Fibroblast of lung (primary cell): ENCODE data around the gene ALKBH8. TPM values are rescaled to one million over a fixed set of nuclear protein-coding genes. Genes with fewer than 3 reads are reported as not detected.
"Not testable (repeated sequence)": the region's sequence is repeated elsewhere in the genome, so short reads cannot be mapped to it uniquely, and the experiment has no call there.

Experiments used
- DNase-seq, 2 donors: peaks; one replicate each; pipeline versions ENCODE4 v3.0.0 to v3.0.0-alpha.2; 2010; ENCODE audit warnings: low read depth in 2 of 2
- H2AFZ ChIP-seq: 2 replicates; pipeline ENCODE4 v1.5.1; 2012; ENCODE audit warnings: low read length, control low read depth, inconsistent platforms
- H3K27ac ChIP-seq: 2 replicates; pipeline ENCODE4 v1.5.1; 2011; ENCODE audit warnings: low read length, control low read depth; ENCODE audit not compliant: insufficient read depth
- H3K27me3 ChIP-seq: 2 replicates; pipeline ENCODE4 v1.5.1; 2011; ENCODE audit warnings: mild to moderate bottlenecking, low read length; ENCODE audit not compliant: control insufficient read depth, insufficient read depth
- H3K36me3 ChIP-seq: 2 replicates; pipeline ENCODE4 v1.5.1; 2011; ENCODE audit warnings: low read length; ENCODE audit not compliant: control insufficient read depth, insufficient read depth
- H3K4me1 ChIP-seq: 2 replicates; pipeline ENCODE4 v1.5.1; 2011; ENCODE audit warnings: low read length; ENCODE audit not compliant: control insufficient read depth, insufficient read depth; ENCODE audit errors: extremely low read depth
- H3K4me2 ChIP-seq: 2 replicates; pipeline ENCODE4 v1.5.1; 2011; ENCODE audit warnings: low read length, control low read depth; ENCODE audit not compliant: insufficient read depth; ENCODE audit errors: extremely low read depth
- H3K4me3 ChIP-seq, 4 experiments: fragments of 200-600 bp in 1 of 4; sonication (generic) in 1 of 4; replicated peaks in 1 of 4; 2 replicates each; pipeline ENCODE4 v1.5.1; 2011 to 2016; ENCODE audit warnings: low read length in 4 of 4, low read depth in 3 of 4, mild to moderate bottlenecking in 3 of 4, control low read depth in 2 of 4, inconsistent platforms in 1 of 4, mixed read lengths in 1 of 4; ENCODE audit not compliant: insufficient read depth in 1 of 4; ENCODE audit errors: control extremely low read depth in 1 of 4
- H3K79me2 ChIP-seq: 2 replicates; pipeline ENCODE4 v1.5.1; 2012; ENCODE audit warnings: mild to moderate bottlenecking, low read length, inconsistent platforms; ENCODE audit not compliant: control insufficient read depth, insufficient read depth
- H3K9ac ChIP-seq: 2 replicates; pipeline ENCODE4 v1.5.1; 2011; ENCODE audit warnings: mild to moderate bottlenecking, low read length, control low read depth; ENCODE audit not compliant: insufficient read depth
- H3K9me3 ChIP-seq: 2 replicates; pipeline ENCODE4 v1.5.1; 2012; ENCODE audit warnings: low read depth, low read length; ENCODE audit not compliant: control insufficient read depth, insufficient read depth
- H4K20me1 ChIP-seq: 2 replicates; pipeline ENCODE4 v1.5.1; 2011; ENCODE audit warnings: low read length; ENCODE audit not compliant: control insufficient read depth, insufficient read depth; ENCODE audit errors: extremely low read depth
- EZH2 ChIP-seq: IDR thresholded peaks from 2 replicates; pipeline ENCODE4 v1.5.1; 2012; ENCODE audit warnings: low read length, control low read depth, mild to moderate bottlenecking; ENCODE audit errors: missing control alignments
- polyA plus RNA-seq, 2 donors: library from polyadenylated mRNA; depleted of rRNA in 1 of 2; stranded (reverse) in 1 of 2; unstranded in 1 of 2; fragments of >200 nt; gene quantifications; 2 replicates each; pipeline ENCODE4 v1.2.1, GENCODE V29; 2011 to 2012; ENCODE audit warnings: missing spikeins in 1 of 2
- total RNA-seq: library from RNA; depleted of rRNA; stranded (reverse); fragments of >200 nt; gene quantifications from 2 replicates; pipeline ENCODE4 v1.2.1, GENCODE V29; 2014
- TF ChIP-seq, protein P1 (sequence below), 2 donors: IDR thresholded peaks in 1 of 2; conservative IDR thresholded peaks in 1 of 2; 1 replicate in 1 of 2; 2 replicates in 1 of 2; pipeline ENCODE4 v1.5.1; 2011 to 2012; ENCODE audit warnings: low read length in 2 of 2, control low read depth in 1 of 2, inconsistent platforms in 1 of 2, low read depth in 1 of 2, mild to moderate bottlenecking in 1 of 2

Gene ALKBH8
- total and polyA plus RNA-seq, 2 donors (not counting 1 experiment from before 2014, with no cell fraction given): 8.6 to 11.7 TPM

DNA sequence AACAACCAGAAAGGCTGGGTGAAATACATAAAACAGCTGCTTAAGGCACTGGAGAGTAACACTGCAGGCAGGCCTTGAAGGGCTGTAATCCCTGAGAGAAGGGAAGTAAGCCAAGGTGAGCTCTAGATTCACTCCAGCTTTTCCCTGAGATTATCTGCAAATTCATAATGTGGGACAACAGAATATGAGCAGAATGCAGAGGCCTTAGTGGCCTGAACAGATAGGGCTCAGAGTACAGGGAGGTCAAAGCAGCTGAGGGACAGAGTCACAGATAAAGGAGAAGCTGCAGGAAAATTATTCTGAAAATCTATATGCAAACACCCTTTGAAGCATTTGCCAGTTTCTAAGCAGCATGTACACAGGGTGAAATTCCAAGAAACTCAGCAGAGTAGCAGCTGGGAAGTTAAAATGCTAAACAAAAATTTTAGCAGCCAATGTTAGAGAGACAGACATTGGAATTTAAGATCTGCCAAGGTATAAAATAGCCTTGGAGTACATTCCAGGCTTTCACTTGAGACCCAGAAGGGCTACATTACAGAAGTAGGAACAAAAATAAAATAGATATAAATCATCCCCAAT lies 59.8 kb downstream of the ALKBH8 start:
- no peaks in the 10 kb centered on the region for H3K27me3 ChIP-seq
- no peak for DNase-seq
- H3K4me1 ChIP-seq: no peaks in the 10 kb centered on the region
- no peak overlapping the region for H3K27ac ChIP-seq
- no peaks in the 10 kb centered on the region for H3K9me3 ChIP-seq
- no peaks in the 10 kb centered on the region for H4K20me1 ChIP-seq
- no peak overlapping the region for H3K4me3 ChIP-seq
- H3K9ac ChIP-seq: no peak overlapping the region
- no peak for TF ChIP-seq EZH2
- TF ChIP-seq, protein P1, sequence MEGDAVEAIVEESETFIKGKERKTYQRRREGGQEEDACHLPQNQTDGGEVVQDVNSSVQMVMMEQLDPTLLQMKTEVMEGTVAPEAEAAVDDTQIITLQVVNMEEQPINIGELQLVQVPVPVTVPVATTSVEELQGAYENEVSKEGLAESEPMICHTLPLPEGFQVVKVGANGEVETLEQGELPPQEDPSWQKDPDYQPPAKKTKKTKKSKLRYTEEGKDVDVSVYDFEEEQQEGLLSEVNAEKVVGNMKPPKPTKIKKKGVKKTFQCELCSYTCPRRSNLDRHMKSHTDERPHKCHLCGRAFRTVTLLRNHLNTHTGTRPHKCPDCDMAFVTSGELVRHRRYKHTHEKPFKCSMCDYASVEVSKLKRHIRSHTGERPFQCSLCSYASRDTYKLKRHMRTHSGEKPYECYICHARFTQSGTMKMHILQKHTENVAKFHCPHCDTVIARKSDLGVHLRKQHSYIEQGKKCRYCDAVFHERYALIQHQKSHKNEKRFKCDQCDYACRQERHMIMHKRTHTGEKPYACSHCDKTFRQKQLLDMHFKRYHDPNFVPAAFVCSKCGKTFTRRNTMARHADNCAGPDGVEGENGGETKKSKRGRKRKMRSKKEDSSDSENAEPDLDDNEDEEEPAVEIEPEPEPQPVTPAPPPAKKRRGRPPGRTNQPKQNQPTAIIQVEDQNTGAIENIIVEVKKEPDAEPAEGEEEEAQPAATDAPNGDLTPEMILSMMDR (conservative IDR thresholded peaks at IDR 0.05 in 1 of 2, IDR thresholded peaks at IDR 0.05 in 1 of 2; ENCODE audit: low read depth in 1 of 2, low read length in 2 of 2): no peak
- H3K79me2 ChIP-seq: no peaks in the 10 kb centered on the region
- no peak overlapping the region for H2AFZ ChIP-seq
- no peak overlapping the region for H3K4me2 ChIP-seq
- H3K36me3 ChIP-seq: no peaks in the 10 kb centered on the region

GRCh38 chr11:107504981-107505380 lies 60.6 kb downstream of the ALKBH8 start:
- H3K9ac ChIP-seq: no peak overlapping the region
- no peak overlapping the region for H3K4me2 ChIP-seq
- no peaks in the 10 kb centered on the region for H3K9me3 ChIP-seq
- no peaks in the 10 kb centered on the region for H4K20me1 ChIP-seq
- TF ChIP-seq, protein P1 (conservative IDR thresholded peaks at IDR 0.05 in 1 of 2, IDR thresholded peaks at IDR 0.05 in 1 of 2; ENCODE audit: low read depth in 1 of 2, low read length in 2 of 2): no peak
- TF ChIP-seq EZH2: no peak
- H3K79me2 ChIP-seq: no peaks in the 10 kb centered on the region
- H3K4me3 ChIP-seq: no peak overlapping the region
- no peaks in the 10 kb centered on the region for H3K36me3 ChIP-seq
- no peak overlapping the region for H2AFZ ChIP-seq
- no peak overlapping the region for H3K27ac ChIP-seq
- H3K27me3 ChIP-seq: no peaks in the 10 kb centered on the region
- H3K4me1 ChIP-seq: no peaks in the 10 kb centered on the region
- no peak for DNase-seq

DNA sequence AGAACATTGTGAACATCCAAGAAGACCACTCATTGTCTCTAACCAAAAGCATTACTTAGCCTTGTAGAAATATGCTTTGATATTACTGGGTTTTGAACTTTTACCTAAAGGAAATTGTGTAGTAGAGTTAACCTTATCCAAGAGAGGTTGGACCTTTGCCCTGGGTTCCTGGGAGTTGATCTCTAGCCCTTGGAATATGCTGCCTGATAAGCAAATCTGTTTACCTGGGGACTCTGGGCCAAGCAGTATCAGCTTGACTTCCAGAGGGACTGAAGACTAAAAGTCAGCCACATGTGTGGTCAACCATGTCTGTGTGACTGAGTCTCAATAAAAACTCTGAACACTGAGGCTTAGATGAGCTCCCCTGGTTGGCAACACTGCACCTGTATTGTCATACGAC lies 63.8 kb downstream of the ALKBH8 start:
- Histone ChIP-seq H3K27ac (no peak overlapping the region), H3K27me3 (no peaks in the 10 kb centered on the region), H3K4me2 (no peak overlapping the region), H3K79me2 (no peaks in the 10 kb centered on the region), H4K20me1 (no peaks in the 10 kb centered on the region), H3K4me3 (no peak overlapping the region), H3K9ac (no peak overlapping the region), H3K9me3 (no peaks in the 10 kb centered on the region), H3K4me1 (no peaks in the 10 kb centered on the region), H3K36me3 (no peaks in the 10 kb centered on the region), H2AFZ (no peak overlapping the region)
- TF ChIP-seq, protein P1 (conservative IDR thresholded peaks at IDR 0.05 in 1 of 2, IDR thresholded peaks at IDR 0.05 in 1 of 2; ENCODE audit: low read depth in 1 of 2, low read length in 2 of 2): no peak
- TF ChIP-seq EZH2: no peak
- no peak for DNase-seq

DNA sequence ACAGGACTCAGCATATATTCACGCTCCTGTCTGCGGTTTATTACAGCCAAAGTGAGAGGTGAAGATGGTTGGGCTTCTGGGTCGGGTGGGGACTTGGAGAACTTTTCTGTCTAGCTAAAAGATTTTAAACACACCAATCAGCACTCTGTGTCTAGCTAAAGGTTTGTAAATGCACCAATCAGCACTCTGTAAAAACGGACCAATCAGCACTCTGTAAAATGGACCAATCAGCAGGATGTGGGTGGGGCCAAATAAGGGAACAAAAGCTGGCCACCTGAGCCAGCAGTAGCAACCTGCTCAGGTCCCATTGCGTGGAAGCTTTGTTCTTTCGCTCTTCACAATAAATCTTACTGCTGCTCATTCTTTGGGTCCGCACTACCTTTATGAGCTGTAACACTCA lies 68.2 kb downstream of the ALKBH8 start:
- H3K9ac ChIP-seq, H4K20me1 ChIP-seq, H3K9me3 ChIP-seq, H3K27me3 ChIP-seq, H3K79me2 ChIP-seq, H3K36me3 ChIP-seq, H2AFZ ChIP-seq, H3K4me2 ChIP-seq, H3K27ac ChIP-seq, DNase-seq, H3K4me3 ChIP-seq, H3K4me1 ChIP-seq: not testable (repeated sequence)
